IMR-90 (cell line): ENCODE results near the gene PIGU. TPM values are rescaled to one million over a fixed set of nuclear protein-coding genes. Genes with fewer than 3 reads are reported as not detected.

Experiments
- ATAC-seq: fragments of 200-7000 bp; cut with Tn5 transposase; 2 replicates; pipeline ENCODE4 v1.9.1; 2020; ENCODE audit warnings: low read depth, mild to moderate bottlenecking, moderate library complexity
- BruUV-seq: library from RNA; stranded (reverse); fragments of 400-500 nt; replicated peaks from 2 replicates; lab custom pipeline; 2021; lab: Mats Ljungman, UMichigan
- CTCF ChIA-PET: fragments of 300-600 bp; formaldehyde crosslinking; extraction: SDS; loops from one replicate; lab custom pipeline; 2021; ENCODE audit warnings: antibody characterized with exemption; lab: Yijun Ruan, JAX
- POLR2A ChIA-PET: fragments of 300-600 bp; sonication (Branson Sonifier 250); formaldehyde crosslinking; loops from one replicate; lab custom pipeline; 2022; ENCODE audit warnings: antibody characterized with exemption; ENCODE audit not compliant: unreplicated experiment; lab: Charles Lee
- DNase-seq: peaks from one replicate; pipeline ENCODE4 v3.0.0; 2013
- H2AFZ ChIP-seq: replicated peaks from 2 replicates; pipeline ENCODE3; 2013; ENCODE audit warnings: low read length, mild to moderate bottlenecking; ENCODE audit not compliant: poor library complexity
- H2AK5ac ChIP-seq: 2 replicates; pipeline ENCODE4 v1.6.1; 2013; ENCODE audit warnings: low read depth, low read length, inconsistent platforms
- H2AK9ac ChIP-seq: replicated peaks from 2 replicates; pipeline ENCODE3; 2013; ENCODE audit warnings: mild to moderate bottlenecking, low read depth, low read length, moderate library complexity; ENCODE audit not compliant: poor library complexity
- H2BK120ac ChIP-seq: 2 replicates; pipeline ENCODE4 v1.6.1; 2013; ENCODE audit warnings: low read depth, low read length, inconsistent platforms
- H2BK15ac ChIP-seq: 3 replicates; pipeline ENCODE4 v1.6.1; 2013; ENCODE audit warnings: low read depth, low read length, inconsistent platforms
- H2BK20ac ChIP-seq: 2 replicates; pipeline ENCODE4 v1.6.1; 2013; ENCODE audit warnings: low read depth, mild to moderate bottlenecking, inconsistent platforms, low read length, moderate library complexity
- H2BK5ac ChIP-seq: 2 replicates; pipeline ENCODE4 v1.6.1; 2013; ENCODE audit warnings: mild to moderate bottlenecking, low read depth, low read length, inconsistent platforms; ENCODE audit not compliant: poor library complexity, severe bottlenecking
- H3K14ac ChIP-seq: replicated peaks from 2 replicates; pipeline ENCODE4 v1.6.1; 2013; ENCODE audit warnings: low read depth, low read length, inconsistent platforms
- H3K18ac ChIP-seq: 2 replicates; pipeline ENCODE4 v1.6.1; 2013; ENCODE audit warnings: low read depth, low read length, control low read depth
- H3K23ac ChIP-seq: 2 replicates; pipeline ENCODE4 v1.6.1; 2013; ENCODE audit warnings: low read depth, low read length, inconsistent platforms
- H3K27ac ChIP-seq: 2 replicates; pipeline ENCODE4 v1.5.1; 2013; ENCODE audit warnings: mild to moderate bottlenecking, control low read depth, low read length; ENCODE audit not compliant: insufficient read depth
- H3K27me3 ChIP-seq: 2 replicates; pipeline ENCODE4 v1.6.1; 2013; ENCODE audit warnings: low read length; ENCODE audit not compliant: control insufficient read depth, insufficient read depth
- H3K36me3 ChIP-seq: 2 replicates; pipeline ENCODE4 v1.6.1; 2013; ENCODE audit warnings: low read length, mixed read lengths; ENCODE audit not compliant: control insufficient read depth, insufficient read depth
- H3K4ac ChIP-seq: 2 replicates; pipeline ENCODE4 v1.6.1; 2013; ENCODE audit warnings: low read depth, low read length, inconsistent platforms
- H3K4me1 ChIP-seq: 2 replicates; pipeline ENCODE4 v1.6.1; 2013; ENCODE audit warnings: low read length, mixed read lengths; ENCODE audit not compliant: control insufficient read depth, insufficient read depth
- H3K4me2 ChIP-seq: 2 replicates; pipeline ENCODE4 v1.6.1; 2013; ENCODE audit warnings: low read depth, mild to moderate bottlenecking, control low read depth, low read length, moderate library complexity
- H3K4me3 ChIP-seq: 2 replicates; pipeline ENCODE4 v1.5.1; 2013; ENCODE audit warnings: low read depth, mild to moderate bottlenecking, control low read depth, low read length, moderate library complexity; ENCODE audit not compliant: insufficient read depth
- H3K56ac ChIP-seq: 2 replicates; pipeline ENCODE4 v1.6.1; 2013; ENCODE audit warnings: low read length, inconsistent platforms; ENCODE audit not compliant: insufficient read depth; ENCODE audit errors: extremely low read depth
- H3K79me1 ChIP-seq, 2 experiments: 2 replicates each; pipeline ENCODE4 v1.6.1; 2013; ENCODE audit warnings: low read length in 2 of 2, inconsistent platforms in 1 of 2, low read depth in 1 of 2
- H3K9ac ChIP-seq: 2 replicates; pipeline ENCODE4 v1.6.1; 2013; ENCODE audit warnings: low read depth, low read length, control low read depth
- H3K9me1 ChIP-seq: 2 replicates; pipeline ENCODE4 v1.6.1; 2013; ENCODE audit warnings: low read length, inconsistent platforms; ENCODE audit not compliant: insufficient read depth
- H3K9me3 ChIP-seq: 2 replicates; pipeline ENCODE4 v1.6.1; 2013; ENCODE audit warnings: low read length; ENCODE audit not compliant: control insufficient read depth, insufficient read depth
- H4K20me1 ChIP-seq: 2 replicates; pipeline ENCODE4 v1.6.1; 2013; ENCODE audit warnings: low read length, inconsistent platforms; ENCODE audit not compliant: insufficient read depth
- H4K5ac ChIP-seq: 2 replicates; pipeline ENCODE4 v1.6.1; 2013; ENCODE audit warnings: mild to moderate bottlenecking, low read depth, low read length, control low read depth
- H4K8ac ChIP-seq, 2 experiments: 2 replicates each; pipeline ENCODE4 v1.6.1; 2013; ENCODE audit warnings: low read depth in 2 of 2, low read length in 2 of 2, control low read depth in 1 of 2, inconsistent platforms in 1 of 2
- H4K91ac ChIP-seq: 2 replicates; pipeline ENCODE4 v1.6.1; 2013; ENCODE audit warnings: low read depth, low read length, inconsistent platforms; ENCODE audit not compliant: insufficient read depth
- BHLHE40 ChIP-seq: fragments of 150-350 bp; IDR thresholded peaks from 2 replicates; pipeline ENCODE4 v1.6.1; 2016; ENCODE audit warnings: mild to moderate bottlenecking, low read depth, low read length
- RAD21 ChIP-seq: IDR thresholded peaks from 2 replicates; pipeline ENCODE4 v1.6.1; 2012; ENCODE audit warnings: low read length, improper control_type of control experiment
- RCOR1 ChIP-seq: IDR thresholded peaks from 2 replicates; pipeline ENCODE4 v1.6.1; 2012; ENCODE audit warnings: mild to moderate bottlenecking, low read length, improper control_type of control experiment; ENCODE audit not compliant: insufficient replicate concordance
- WGBS, 2 experiments: methylation state at CpG; one replicate each; pipeline versions ENCODE4 v1.1.5 to v1.1.7; 2013; ENCODE audit warnings: missing lambda C conversion rate in 2 of 2; ENCODE audit not compliant: insufficient read length in 1 of 2; ENCODE audit errors: extremely low coverage in 2 of 2; 5-methylcytosine and 5-hydroxymethylcytosine counted together
- dilution Hi-C: fragments of 300-500 bp; cut with HindIII; formaldehyde crosslinking; loops from one replicate; pipeline ENCODE4 v1.14.3; 2018; ENCODE audit warnings: low sequenced_read_pairs; ENCODE audit not compliant: unreplicated experiment
- in situ Hi-C: fragments of 300-500 bp; cut with MboI; formaldehyde crosslinking; loops from 3 replicates; pipeline ENCODE4 v1.14.3; 2019; ENCODE audit warnings: low sequenced_read_pairs, inconsistent platforms, mixed read lengths
- intact Hi-C: fragments of 100-400 bp; cut with micrococcal nuclease; formaldehyde crosslinking; loops from 2 replicates; pipeline ENCODE4 v1.10.0; 2022
- polyA plus RNA-seq, 3 experiments: library from polyadenylated mRNA; depleted of rRNA; stranded (reverse); fragments of >200 nt; gene quantifications; 2 replicates each; pipeline ENCODE4 v1.2.3, GENCODE V29; 2012; ENCODE audit warnings: low replicate concordance in 1 of 3
- total RNA-seq: library from RNA; depleted of rRNA; stranded (reverse); fragments of >200 nt; gene quantifications from 2 replicates; pipeline ENCODE4 v1.2.3, GENCODE V29; 2012

Gene PIGU
- total and polyA plus RNA-seq, 2 of the 4 experiments (the other 2 are of a cell fraction), result 11.1 to 31.1 TPM

- in situ Hi-C loops (no loop called here), intact Hi-C loops (no loop called here), dilution Hi-C loops (no loop called here)
- Histone ChIP-seq H4K91ac (no peak overlapping the region), H2BK15ac (no peak overlapping the region), H3K14ac (no peak overlapping the region), H2BK5ac (no peak overlapping the region), H3K9ac (no peak overlapping the region), H3K9me1 (peaks cover 13% of the 10 kb centered on the region), H2BK20ac (no peak overlapping the region), H2AK5ac (no peak overlapping the region), H3K56ac (no peak overlapping the region), H3K4me2 (no peak overlapping the region), H3K18ac (no peak overlapping the region), H4K20me1 (peaks cover 3% of the 10 kb centered on the region; the same call in 1 of the 2 replicates), H3K9me3 (no peaks in the 10 kb centered on the region), H2AFZ (no peak overlapping the region), H3K4me1 (peaks cover 4% of the 10 kb centered on the region), H3K4me3 (no peak overlapping the region), H2BK120ac (no peak overlapping the region), H3K27ac (no peak overlapping the region), H3K23ac (no peak overlapping the region), H4K5ac (no peak overlapping the region), H3K4ac (no peak overlapping the region), H3K27me3 (no peaks in the 10 kb centered on the region), H4K8ac (no peak overlapping the region), H3K79me1 (peaks cover 0 to 10% of the 10 kb centered on the region in 2 experiments; a peak in 1 of 4 replicates), H2AK9ac (no peak overlapping the region), H3K36me3 (peaks cover 32% of the 10 kb centered on the region)
- no peak for DNase-seq
- BruUV-seq, result no TSS peak
- ChIA-PET POLR2A (no interaction called here), CTCF (interaction anchor here (0.6 kb wide), 1 partner anchor 124 kb away, joined by 5 read pairs; no protein-coding TSS in a partner anchor)
- TF ChIP-seq RAD21 (no peak), BHLHE40 (no peak), RCOR1 (no peak)
- no peak for ATAC-seq
- 86% methylated on average over 1 of the region's 3 CpGs; no CpG with 5 or more reads in 1 of the 2 experiments for WGBS, 2 experiments
These were observed 47.3 kb upstream of the PIGU start for GRCh38 chr20:34724172-34724571.
